Gastrocnemius medialis (tissue), 4 donors: ENCODE measurements around the gene SMTN.

Experiments used
- POLR2A ChIP-seq, 2 donors: fragments of 450-650 bp; IDR thresholded peaks; one replicate each; pipeline ENCODE4 v1.6.1; 2017; ENCODE audit warnings: antibody characterized with exemption in 2 of 2, mild to moderate bottlenecking in 2 of 2, moderate library complexity in 2 of 2
- TF ChIP-seq, protein P1 (sequence below), 5 experiments: fragments of 450-650 bp in 3 of 5; fragments of 200-600 bp in 2 of 5; sonication (generic) in 2 of 5; IDR thresholded peaks in 4 of 5; conservative IDR thresholded peaks in 1 of 5; 1 replicate in 4 of 5; 2 replicates in 1 of 5; pipeline ENCODE4 v1.5.1; 2016 to 2019; ENCODE audit warnings: antibody characterized with exemption in 5 of 5, mild to moderate bottlenecking in 3 of 5, moderate library complexity in 3 of 5

DNA sequence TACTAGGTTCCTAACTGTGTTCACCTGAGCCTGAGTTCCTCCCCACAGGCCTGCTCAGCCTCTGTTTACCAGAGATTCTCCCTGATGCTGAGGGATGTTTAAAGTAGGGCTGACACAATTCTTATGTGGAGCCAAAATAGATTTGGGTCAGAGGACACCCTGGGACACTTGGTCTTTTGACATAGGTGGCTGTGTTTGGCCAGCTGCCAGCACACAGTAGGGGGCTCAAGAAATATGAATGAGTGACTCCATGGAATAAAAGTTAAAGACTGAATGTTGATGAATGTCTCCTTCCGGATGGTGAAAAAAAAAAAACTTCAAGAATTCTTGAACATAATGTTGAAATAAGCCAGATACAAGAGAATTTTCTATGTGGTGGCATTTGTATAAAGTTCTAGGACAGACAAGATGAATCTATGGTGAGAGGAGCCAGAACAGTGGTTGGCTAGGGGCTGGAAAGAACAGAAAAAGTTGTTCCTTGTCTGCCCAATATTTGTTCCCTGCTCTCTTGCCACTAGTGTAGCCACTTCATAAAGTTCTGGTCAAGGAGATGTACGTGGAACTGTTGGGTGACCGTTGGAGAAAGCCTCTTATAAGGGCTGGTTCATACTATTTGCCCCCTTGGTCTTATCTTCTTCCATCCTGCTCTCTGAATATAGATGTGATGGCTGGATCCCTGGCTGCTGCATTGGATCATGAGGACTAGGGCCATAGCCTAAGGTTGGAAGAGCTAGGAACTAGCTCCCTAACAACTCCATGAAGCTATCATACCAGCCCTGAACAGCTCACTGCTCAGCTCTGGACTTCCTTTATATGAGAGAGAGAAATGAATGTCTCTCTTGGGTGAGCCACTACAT lies 40.3 kb upstream of the SMTN start:
- TF ChIP-seq, protein P1, sequence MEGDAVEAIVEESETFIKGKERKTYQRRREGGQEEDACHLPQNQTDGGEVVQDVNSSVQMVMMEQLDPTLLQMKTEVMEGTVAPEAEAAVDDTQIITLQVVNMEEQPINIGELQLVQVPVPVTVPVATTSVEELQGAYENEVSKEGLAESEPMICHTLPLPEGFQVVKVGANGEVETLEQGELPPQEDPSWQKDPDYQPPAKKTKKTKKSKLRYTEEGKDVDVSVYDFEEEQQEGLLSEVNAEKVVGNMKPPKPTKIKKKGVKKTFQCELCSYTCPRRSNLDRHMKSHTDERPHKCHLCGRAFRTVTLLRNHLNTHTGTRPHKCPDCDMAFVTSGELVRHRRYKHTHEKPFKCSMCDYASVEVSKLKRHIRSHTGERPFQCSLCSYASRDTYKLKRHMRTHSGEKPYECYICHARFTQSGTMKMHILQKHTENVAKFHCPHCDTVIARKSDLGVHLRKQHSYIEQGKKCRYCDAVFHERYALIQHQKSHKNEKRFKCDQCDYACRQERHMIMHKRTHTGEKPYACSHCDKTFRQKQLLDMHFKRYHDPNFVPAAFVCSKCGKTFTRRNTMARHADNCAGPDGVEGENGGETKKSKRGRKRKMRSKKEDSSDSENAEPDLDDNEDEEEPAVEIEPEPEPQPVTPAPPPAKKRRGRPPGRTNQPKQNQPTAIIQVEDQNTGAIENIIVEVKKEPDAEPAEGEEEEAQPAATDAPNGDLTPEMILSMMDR (IDR thresholded peaks at IDR 0.05 in 4 of 5, conservative IDR thresholded peaks at IDR 0.05 in 1 of 5) = no peak
- no peak for TF ChIP-seq POLR2A (IDR thresholded peaks at IDR 0.05)
